ENCODE measurements around the gene PCNX3. TPM values are rescaled to one million over a fixed set of nuclear protein-coding genes. Genes with fewer than 3 reads are reported as not detected.
A peak's percentile ranks its signal among the peaks of the same experiment; 100 is the strongest.

Gene PCNX3
- total and polyA plus RNA-seq, 2 of the 13 experiments (the other 11 are each of a cell fraction or from before 2014, with no cell fraction given) = 16.2 to 23.0 TPM

DNA sequence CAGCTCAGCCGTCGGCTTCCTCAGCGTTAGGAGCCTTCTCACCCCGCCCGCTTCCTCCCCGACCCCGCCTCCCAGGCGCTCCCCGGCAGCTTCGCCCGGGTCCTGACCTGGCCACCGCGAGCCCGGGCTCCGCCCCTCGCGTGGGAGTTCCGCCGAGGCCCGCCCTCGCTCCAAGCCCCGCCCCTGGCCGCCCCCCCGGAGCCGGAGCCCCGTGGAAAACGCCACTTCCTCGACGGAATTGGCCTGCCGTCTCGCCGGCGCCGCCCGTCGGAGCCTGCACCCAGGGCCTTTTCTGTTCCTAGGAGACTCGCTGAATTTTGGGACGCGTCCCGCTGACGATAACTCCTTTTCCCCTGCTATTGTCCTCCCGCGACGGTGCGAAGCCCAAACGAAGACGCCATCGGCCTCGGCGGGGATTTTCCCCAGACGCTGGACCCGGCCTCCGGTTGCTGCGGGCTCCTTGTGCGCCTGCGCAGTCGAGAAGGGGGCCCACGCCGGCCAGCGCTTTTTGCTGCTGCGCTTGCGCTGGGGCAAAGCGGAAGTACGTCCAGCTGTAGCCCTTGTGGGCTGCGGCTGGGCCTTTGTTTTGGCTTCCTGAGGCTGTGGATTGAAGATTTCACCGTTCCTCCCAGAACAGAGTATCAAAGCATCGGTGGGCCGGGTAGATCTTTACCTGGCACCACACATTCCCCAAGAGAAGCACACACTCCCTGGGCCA lies 37.1 kb downstream of the PCNX3 start (continued):
- TF ChIP-seq SOX6 (IDR thresholded peaks at IDR 0.05) = no peak
- TF ChIP-seq SOX6 (CRISPR knock-in tag; IDR thresholded peaks at IDR 0.05) = peak; percentile 60
- no peak for TF ChIP-seq ZKSCAN8 (CRISPR knock-in tag; IDR thresholded peaks at IDR 0.05; ENCODE audit: borderline replicate concordance)
- TF ChIP-seq PITX1 (CRISPR knock-in tag; IDR thresholded peaks at IDR 0.05) = no peak; the same call in 1 of the 2 replicates
- TF ChIP-seq FIP1L1 (IDR thresholded peaks at IDR 0.05; ENCODE audit: borderline replicate concordance, insufficient read depth, low read depth, low read length) = peak; percentile 59; the same call in 1 of the 2 replicates
- TF ChIP-seq, protein P1, sequence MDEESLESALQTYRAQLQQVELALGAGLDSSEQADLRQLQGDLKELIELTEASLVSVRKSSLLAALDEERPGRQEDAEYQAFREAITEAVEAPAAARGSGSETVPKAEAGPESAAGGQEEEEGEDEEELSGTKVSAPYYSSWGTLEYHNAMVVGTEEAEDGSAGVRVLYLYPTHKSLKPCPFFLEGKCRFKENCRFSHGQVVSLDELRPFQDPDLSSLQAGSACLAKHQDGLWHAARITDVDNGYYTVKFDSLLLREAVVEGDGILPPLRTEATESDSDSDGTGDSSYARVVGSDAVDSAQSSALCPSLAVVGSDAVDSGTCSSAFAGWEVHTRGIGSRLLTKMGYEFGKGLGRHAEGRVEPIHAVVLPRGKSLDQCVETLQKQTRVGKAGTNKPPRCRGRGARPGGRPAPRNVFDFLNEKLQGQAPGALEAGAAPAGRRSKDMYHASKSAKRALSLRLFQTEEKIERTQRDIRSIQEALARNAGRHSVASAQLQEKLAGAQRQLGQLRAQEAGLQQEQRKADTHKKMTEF (CRISPR knock-in tag; IDR thresholded peaks at IDR 0.05) = peak; percentile 83
- TF ChIP-seq, protein P2, sequence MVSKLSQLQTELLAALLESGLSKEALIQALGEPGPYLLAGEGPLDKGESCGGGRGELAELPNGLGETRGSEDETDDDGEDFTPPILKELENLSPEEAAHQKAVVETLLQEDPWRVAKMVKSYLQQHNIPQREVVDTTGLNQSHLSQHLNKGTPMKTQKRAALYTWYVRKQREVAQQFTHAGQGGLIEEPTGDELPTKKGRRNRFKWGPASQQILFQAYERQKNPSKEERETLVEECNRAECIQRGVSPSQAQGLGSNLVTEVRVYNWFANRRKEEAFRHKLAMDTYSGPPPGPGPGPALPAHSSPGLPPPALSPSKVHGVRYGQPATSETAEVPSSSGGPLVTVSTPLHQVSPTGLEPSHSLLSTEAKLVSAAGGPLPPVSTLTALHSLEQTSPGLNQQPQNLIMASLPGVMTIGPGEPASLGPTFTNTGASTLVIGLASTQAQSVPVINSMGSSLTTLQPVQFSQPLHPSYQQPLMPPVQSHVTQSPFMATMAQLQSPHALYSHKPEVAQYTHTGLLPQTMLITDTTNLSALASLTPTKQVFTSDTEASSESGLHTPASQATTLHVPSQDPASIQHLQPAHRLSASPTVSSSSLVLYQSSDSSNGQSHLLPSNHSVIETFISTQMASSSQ (IDR thresholded peaks at IDR 0.05; ENCODE audit: low read depth) = no peak
- TF ChIP-seq, protein P2 (CRISPR knock-in tag; IDR thresholded peaks at IDR 0.05; ENCODE audit: borderline replicate concordance) = no peak
- TF ChIP-seq JUN (CRISPR knock-in tag; IDR thresholded peaks at IDR 0.05) = no peak
- TF ChIP-seq ZNF703 (CRISPR knock-in tag; IDR thresholded peaks at IDR 0.05; ENCODE audit: borderline replicate concordance) = no peak; the same call in 1 of the 2 replicates
- no peak for TF ChIP-seq ZNF263 (CRISPR knock-in tag; IDR thresholded peaks at IDR 0.05)
- no peak for TF ChIP-seq ZNF678 (CRISPR knock-in tag; IDR thresholded peaks at IDR 0.05)
- no peak for TF ChIP-seq MZF1 (CRISPR knock-in tag; IDR thresholded peaks at IDR 0.05; ENCODE audit: borderline replicate concordance)
- peak; percentile 67 for TF ChIP-seq HIVEP1 (CRISPR knock-in tag; IDR thresholded peaks at IDR 0.05)
- TF ChIP-seq CBFB (CRISPR knock-in tag; IDR thresholded peaks at IDR 0.05) = no peak
- TF ChIP-seq SSRP1 (CRISPR knock-in tag; IDR thresholded peaks at IDR 0.05) = 0 out of 2 replicates have a peak, but pooled peaks have one; percentile 55
- TF ChIP-seq, protein P3, sequence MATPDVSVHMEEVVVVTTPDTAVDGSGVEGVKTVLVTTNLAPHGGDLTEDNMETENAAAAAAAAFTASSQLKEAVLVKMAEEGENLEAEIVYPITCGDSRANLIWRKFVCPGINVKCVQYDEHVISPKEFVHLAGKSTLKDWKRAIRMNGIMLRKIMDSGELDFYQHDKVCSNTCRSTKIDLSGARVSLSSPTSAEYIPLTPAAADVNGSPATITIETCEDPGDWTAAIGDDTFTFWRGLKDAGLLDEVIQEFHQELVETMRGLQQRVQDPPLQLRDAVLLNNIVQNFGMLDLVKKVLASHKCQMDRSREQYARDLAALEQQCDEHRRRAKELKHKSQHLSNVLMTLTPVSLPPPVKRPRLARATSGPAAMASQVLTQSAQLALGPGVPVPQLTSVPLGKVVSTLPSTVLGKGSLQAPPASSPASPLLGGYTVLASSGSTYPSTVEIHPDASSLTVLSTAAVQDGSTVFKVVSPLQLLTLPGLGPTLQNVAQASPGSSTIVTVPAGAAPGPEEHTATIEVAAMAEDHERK (CRISPR knock-in tag; IDR thresholded peaks at IDR 0.05; ENCODE audit: low read depth) = no peak
- no peak for TF ChIP-seq SNRNP70 (IDR thresholded peaks at IDR 0.05; ENCODE audit: low read depth, low read length)
- TF ChIP-seq YEATS4 (CRISPR knock-in tag; IDR thresholded peaks at IDR 0.05; ENCODE audit: borderline replicate concordance) = 0 out of 2 replicates have a peak, but pooled peaks have one; percentile 32
